Transverse colon (tissue), 4 donors: Measurements from ENCODE around the gene SLC6A9. TPM values are rescaled to one million over a fixed set of nuclear protein-coding genes. Genes with fewer than 3 reads are reported as not detected.

Experiments used
- DNase-seq: peaks from one replicate; pipeline ENCODE4 v3.0.0-alpha.2; 2019
- H3K27ac ChIP-seq, 4 donors: fragments of 200-600 bp; sonication (generic); 2 replicates each; pipeline ENCODE4 v1.5.1; 2016 to 2018; ENCODE audit warnings: inconsistent platforms in 4 of 4
- H3K27me3 ChIP-seq: fragments of 200-600 bp; sonication (generic); 2 replicates; pipeline ENCODE4 v1.5.1; 2017; ENCODE audit warnings: inconsistent platforms
- H3K36me3 ChIP-seq, 4 donors: fragments of 200-600 bp; sonication (generic); 2 replicates each; pipeline ENCODE4 v1.5.1; 2017 to 2019; ENCODE audit warnings: inconsistent platforms in 4 of 4
- H3K4me1 ChIP-seq, 4 donors: fragments of 200-600 bp; sonication (generic); 2 replicates each; pipeline ENCODE4 v1.5.1; 2017 to 2020; ENCODE audit warnings: inconsistent platforms in 4 of 4
- H3K4me3 ChIP-seq, 4 donors: fragments of 200-600 bp; sonication (generic); 1 replicate in 1 of 4; 2 replicates in 3 of 4; pipeline versions ENCODE4 v1.5.1 to v1.6.1; 2017 to 2019; ENCODE audit warnings: inconsistent platforms in 4 of 4
- H3K9me3 ChIP-seq, 2 donors: fragments of 200-600 bp; sonication (generic); 2 replicates each; pipeline ENCODE4 v1.5.1; 2017 to 2019; ENCODE audit warnings: inconsistent platforms in 2 of 2
- CTCF ChIP-seq, 5 experiments: fragments of 200-600 bp in 3 of 5; fragments of 450-650 bp in 2 of 5; sonication (generic) in 3 of 5; IDR thresholded peaks; 1 replicate in 2 of 5; 2 replicates in 3 of 5; pipeline ENCODE4 v1.5.1; 2016 to 2017; ENCODE audit warnings: antibody characterized with exemption in 5 of 5, inconsistent platforms in 3 of 5, mild to moderate bottlenecking in 2 of 5, moderate library complexity in 1 of 5
- EP300 ChIP-seq: sonication (generic); formaldehyde crosslinking; IDR thresholded peaks from one replicate; pipeline ENCODE4 v1.6.1; 2017; ENCODE audit warnings: antibody characterized with exemption, low read depth
- POLR2A ChIP-seq: fragments of 450-650 bp; IDR thresholded peaks from one replicate; pipeline ENCODE4 v1.6.1; 2016; ENCODE audit warnings: antibody characterized with exemption, mild to moderate bottlenecking, moderate library complexity
- POLR2AphosphoS5 ChIP-seq, 3 donors: sonication (generic); formaldehyde crosslinking; IDR thresholded peaks; one replicate each; pipeline ENCODE4 v1.6.1; 2016; ENCODE audit warnings: antibody characterized with exemption in 3 of 3
- WGBS, 2 donors: methylation state at CpG; one replicate each; pipeline ENCODE4 v1.1.5; 2018; ENCODE audit warnings: low coverage in 1 of 2; 5-methylcytosine and 5-hydroxymethylcytosine counted together
- in situ Hi-C, 4 donors: fragments of 200-750 bp; cut with MboI; loops; one replicate each; pipeline versions ENCODE4 v1.15.0 to v1.15.1; 2017; ENCODE audit warnings: low sequenced_read_pairs in 3 of 4, low pct_ligation_motif_present in 1 of 4, low pct_unique_long_range_greater_than_20kb in 1 of 4
- intact Hi-C: fragments of 100-400 bp; cut with DNase I; formaldehyde crosslinking; loops from one replicate; pipeline ENCODE4 v1.15.1; 2023; ENCODE audit warnings: low total_unique reads
- total RNA-seq, 4 donors: library from RNA; depleted of rRNA; stranded (reverse); fragments of >200 nt; gene quantifications; one replicate each; pipeline ENCODE4 v1.1.0, GENCODE V29; 2016

SLC6A9 gene
- total RNA-seq, 4 donors from 2014 or later, result 22.4 to 31.8 (median 29.5) TPM

- TF ChIP-seq CTCF (IDR thresholded peaks at IDR 0.05) (no peak), EP300 (no peak), POLR2AphosphoS5 (IDR thresholded peaks at IDR 0.05) (no peak), POLR2A (no peak)
- Histone ChIP-seq H3K9me3 (no peaks in the 10 kb centered on the region), H3K4me1 (peaks cover 0 to 1% (median 0%) of the 10 kb centered on the region in 4 donors), H3K27ac (no peak overlapping the region), H3K36me3 (peaks cover 0 to 8% (median 0%) of the 10 kb centered on the region in 4 donors), H3K4me3 (no peak overlapping the region), H3K27me3 (no peaks in the 10 kb centered on the region)
- WGBS, 2 donors, result 90% methylated on average over 5 of the region's 5 CpGs; no CpG with 5 or more reads in 1 of the 2 donors
- intact Hi-C loops (no loop called here), in situ Hi-C loops (no loop called here)
- no peak for DNase-seq
Observed at GRCh38 chr1:43954036-43954435, 77.2 kb downstream of the SLC6A9 start.

GRCh38 chr1:43953361-43953760, 77.9 kb downstream of the SLC6A9 start:
- in situ Hi-C loops (no loop called here), intact Hi-C loops (no loop called here)
- Histone ChIP-seq H3K9me3 (no peaks in the 10 kb centered on the region), H3K4me1 (peaks cover 3 to 8% (median 3%) of the 10 kb centered on the region in 4 donors), H3K27ac (no peak overlapping the region), H3K27me3 (no peaks in the 10 kb centered on the region), H3K36me3 (peaks cover 0 to 6% (median 0%) of the 10 kb centered on the region in 4 donors), H3K4me3 (no peak overlapping the region)
- DNase-seq, result no peak
- WGBS, 2 donors, result 86 to 100% methylated on average over 2 to 3 of the region's 3 CpGs
- TF ChIP-seq POLR2A, result no peak
- TF ChIP-seq POLR2AphosphoS5 (IDR thresholded peaks at IDR 0.05), result no peak
- no peak for TF ChIP-seq EP300
- no peak for TF ChIP-seq CTCF (IDR thresholded peaks at IDR 0.05)

GRCh38 chr1:43952731-43953346, 78.4 kb downstream of the SLC6A9 start:
- no peak overlapping the region for H3K27ac ChIP-seq
- peaks cover 0 to under 1% (median 0%) of the 10 kb centered on the region in 4 donors for H3K36me3 ChIP-seq
- intact Hi-C loops (no loop called here), in situ Hi-C loops (no loop called here)
- no peaks in the 10 kb centered on the region for H3K9me3 ChIP-seq
- H3K4me1 ChIP-seq, result peaks cover 8 to 13% (median 9%) of the 10 kb centered on the region in 4 donors
- no peaks in the 10 kb centered on the region for H3K27me3 ChIP-seq
- 83 to 88% methylated on average over 2 to 8 of the region's 8 CpGs for WGBS, 2 donors
- DNase-seq, result no peak
- TF ChIP-seq POLR2AphosphoS5 (IDR thresholded peaks at IDR 0.05), result no peak
- TF ChIP-seq POLR2A, result no peak
- no peak for TF ChIP-seq CTCF (IDR thresholded peaks at IDR 0.05)
- TF ChIP-seq EP300, result no peak
- H3K4me3 ChIP-seq, result no peak overlapping the region

GRCh38 chr1:43951021-43951985, 80.0 kb downstream of the SLC6A9 start:
- no peak overlapping the region for H3K27ac ChIP-seq
- no peaks in the 10 kb centered on the region for H3K9me3 ChIP-seq
- no peak for DNase-seq
- no peaks in the 10 kb centered on the region for H3K27me3 ChIP-seq
- no peak overlapping the region for H3K4me3 ChIP-seq
- in situ Hi-C loops, result no loop called here
- WGBS, 2 donors, result 92 to 93% methylated on average over 3 to 4 of the region's 4 CpGs
- H3K36me3 ChIP-seq, result no peaks in the 10 kb centered on the region
- peaks cover 14 to 20% (median 16%) of the 10 kb centered on the region in 4 donors for H3K4me1 ChIP-seq
- intact Hi-C loops, result no loop called here
- TF ChIP-seq POLR2AphosphoS5 (IDR thresholded peaks at IDR 0.05) (no peak), EP300 (no peak), POLR2A (no peak), CTCF (IDR thresholded peaks at IDR 0.05) (no peak)
